ENCODE data around the gene ZNF679.
"Not testable (repeated sequence)": the region's sequence is repeated elsewhere in the genome, so short reads cannot be mapped to it uniquely, and the experiment has no call there.

The ZNF679 gene

DNA sequence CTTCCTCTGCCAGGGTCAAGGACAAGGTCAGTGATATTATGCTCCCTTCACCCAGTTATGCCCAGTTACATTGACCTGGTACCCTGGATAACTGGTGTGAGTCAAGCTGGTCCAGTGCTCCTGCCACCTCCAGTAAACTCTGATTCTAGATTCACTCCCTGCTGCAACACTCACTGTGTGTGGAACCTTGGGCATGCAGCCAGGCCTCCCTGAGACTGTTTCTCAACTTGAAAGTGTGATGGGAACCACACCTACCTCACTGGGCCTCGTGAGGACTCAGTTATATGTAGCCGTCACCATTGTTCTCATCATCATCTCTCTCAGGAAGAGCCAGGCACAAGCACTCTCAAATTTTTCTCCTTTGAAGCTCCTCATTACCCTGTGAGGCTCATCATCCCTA is 84.6 kb downstream of the ZNF679 start:
- no peak for DNase-seq

DNA sequence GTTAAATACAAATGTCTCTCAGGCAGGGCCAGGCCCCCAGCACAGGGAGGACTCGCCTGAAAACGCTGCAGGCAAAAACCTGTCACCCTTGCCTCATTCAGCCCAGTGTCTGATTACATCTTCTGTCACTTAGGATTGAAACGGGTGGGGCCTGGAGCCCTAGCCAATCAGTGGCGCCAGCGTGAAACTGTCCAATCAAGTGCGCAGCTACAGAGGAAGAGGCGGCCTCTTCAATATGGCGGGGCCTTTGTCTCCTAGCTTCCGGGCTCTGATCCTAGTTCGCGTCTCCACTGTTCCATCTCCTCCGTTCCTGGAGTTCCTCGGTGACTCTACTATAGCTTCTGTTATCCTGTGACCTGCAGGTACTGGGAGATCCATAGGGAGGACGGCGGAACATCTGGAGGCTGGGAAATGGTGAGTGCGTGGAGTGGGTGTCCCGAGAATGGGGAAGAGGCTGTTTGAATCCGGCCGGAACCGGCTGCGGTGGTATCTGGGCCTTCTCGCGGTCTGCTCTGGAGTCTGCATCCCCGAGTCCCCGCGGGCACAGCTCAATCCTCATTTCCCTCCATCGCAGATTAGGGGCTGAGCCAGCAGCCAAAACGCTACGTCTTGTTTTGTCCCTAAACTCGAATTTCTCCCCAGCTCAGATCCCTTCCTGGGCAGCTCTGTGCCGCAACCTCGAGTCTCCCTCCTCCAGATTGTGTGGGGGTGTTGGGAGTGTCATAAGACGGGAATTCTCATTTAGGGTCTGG is 85.6 kb downstream of the ZNF679 start, which contains the start of gene ZNF736:
TSS of gene ZNF736 (plus strand) at position 222 of the 752 bp plus-strand sequence. CDS start at position 412, 190 bp downstream.
- peak; percentile 89 for DNase-seq

DNA sequence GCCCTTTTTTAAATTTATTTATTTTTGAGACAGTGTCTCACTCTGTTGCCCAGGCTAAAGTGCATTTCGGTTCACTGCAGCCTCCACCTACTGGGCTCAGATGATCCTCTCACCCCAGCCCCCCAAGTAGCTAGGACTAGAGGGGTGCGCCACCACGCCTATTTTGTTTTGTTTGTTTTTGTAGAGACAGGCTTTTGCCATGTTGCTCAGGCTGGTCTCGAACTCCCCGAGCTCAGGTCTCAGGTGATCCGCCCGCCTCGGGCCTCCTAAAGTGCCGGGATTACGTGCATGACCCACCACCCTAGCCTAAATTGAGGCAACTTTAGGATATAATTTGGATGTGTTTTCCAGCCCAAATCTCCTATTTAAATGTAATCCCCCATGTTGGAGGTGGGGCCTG is 86.3 kb downstream of the ZNF679 start:
- no peak for DNase-seq

DNA sequence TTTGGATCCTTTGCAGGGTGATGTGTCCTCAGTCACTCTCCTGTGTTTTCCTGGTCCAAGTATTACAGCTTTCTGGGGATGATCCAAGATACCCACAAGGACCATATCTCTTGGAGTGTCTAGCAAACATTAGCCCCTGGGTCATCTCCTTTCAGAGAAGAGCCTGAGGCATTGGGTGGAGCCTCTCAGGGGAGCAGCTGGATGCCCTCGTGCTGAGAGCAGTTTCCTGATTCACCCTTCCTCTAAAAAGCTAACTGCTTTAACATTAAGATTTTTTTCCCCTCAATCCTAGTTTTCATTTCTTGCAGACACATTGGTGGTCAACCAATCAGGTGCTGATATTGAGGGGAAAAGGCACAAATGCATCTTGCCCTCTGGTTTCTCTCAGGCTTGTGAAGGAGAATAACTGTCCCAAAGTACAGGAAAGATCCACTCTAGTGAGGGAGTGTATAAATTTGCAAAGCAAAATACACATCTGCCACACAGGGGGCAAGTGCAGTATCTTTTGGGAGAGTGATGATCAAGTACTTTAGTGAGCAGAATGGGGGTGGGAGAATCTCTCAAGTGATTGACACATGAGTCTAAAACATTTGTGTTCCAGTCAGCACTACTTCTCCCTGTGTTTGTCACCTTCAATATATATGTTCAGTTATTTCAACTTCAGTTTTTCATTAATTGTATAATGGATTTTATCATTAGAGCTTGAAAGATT is 87.9 kb downstream of the ZNF679 start:
- DNase-seq = not testable (repeated sequence)
